CD4-positive, alpha-beta T cell (primary cell): ENCODE measurements around the gene SGTA. TPM values are rescaled to one million over a fixed set of nuclear protein-coding genes. Genes with fewer than 3 reads are reported as not detected.

Experiments used
- ATAC-seq: fragments of 200-7000 bp; cut with Tn5 transposase; one replicate; pipeline ENCODE4 v1.10.0; 2022; ENCODE audit warnings: mild to moderate bottlenecking; ENCODE audit not compliant: poor library complexity
- CTCF ChIA-PET: fragments of 350-600 bp; sonication (Branson Sonifier 250); formaldehyde crosslinking; loops from one replicate; lab custom pipeline; 2021; ENCODE audit warnings: antibody characterized with exemption, inconsistent platforms; lab: Charles Lee
- POLR2A ChIA-PET: fragments of 350-600 bp; sonication (Branson Sonifier 250); formaldehyde crosslinking; loops from one replicate; lab custom pipeline; 2021; ENCODE audit warnings: antibody characterized with exemption, inconsistent platforms; lab: Charles Lee
- DNase-seq, 14 experiments: peaks; one replicate each; pipeline ENCODE4 v3.0.0-alpha.2; 2013 to 2020; ENCODE audit warnings: mixed read lengths in 2 of 14
- H3K27ac ChIP-seq, 2 donors: one replicate each; pipeline versions ENCODE4 v1.5.1 to v1.7.0; 2013; ENCODE audit warnings: low read length in 2 of 2, low read depth in 1 of 2, mild to moderate bottlenecking in 1 of 2
- H3K27me3 ChIP-seq, 2 experiments: 1 replicate in 1 of 2; 2 replicates in 1 of 2; pipeline versions ENCODE4 v1.6.1 to v1.7.0; 2013; ENCODE audit warnings: low read length in 2 of 2, control low read depth in 1 of 2, mild to moderate bottlenecking in 1 of 2, moderate library complexity in 1 of 2; ENCODE audit not compliant: insufficient read depth in 2 of 2, control insufficient read depth in 1 of 2
- H3K36me3 ChIP-seq: one replicate; pipeline ENCODE4 v1.6.1; 2013; ENCODE audit warnings: low read length, control low read depth; ENCODE audit not compliant: insufficient read depth
- H3K4me1 ChIP-seq: one replicate; pipeline ENCODE4 v1.6.1; 2013; ENCODE audit warnings: low read length, control low read depth; ENCODE audit not compliant: insufficient read depth
- H3K4me3 ChIP-seq: one replicate; pipeline ENCODE4 v1.5.1; 2013; ENCODE audit warnings: mild to moderate bottlenecking, low read length, moderate library complexity
- H3K9me3 ChIP-seq, 2 experiments: 1 replicate in 1 of 2; 2 replicates in 1 of 2; pipeline versions ENCODE4 v1.6.1 to v1.7.0; 2013; ENCODE audit warnings: low read length in 2 of 2, mild to moderate bottlenecking in 2 of 2, control low read depth in 1 of 2, moderate library complexity in 1 of 2; ENCODE audit not compliant: control insufficient read depth in 1 of 2, insufficient read depth in 1 of 2
- H3K27ac Mint-ChIP-seq: one replicate; pipeline ENCODE4 v1.8.0; 2020; ENCODE audit warnings: mixed read lengths
- H3K27me3 Mint-ChIP-seq: one replicate; pipeline ENCODE4 v1.8.0; 2021; ENCODE audit warnings: mixed read lengths
- H3K36me3 Mint-ChIP-seq: one replicate; pipeline ENCODE4 v1.8.0; 2021; ENCODE audit warnings: low read depth, mixed read lengths
- H3K4me1 Mint-ChIP-seq: one replicate; pipeline ENCODE4 v1.8.0; 2021; ENCODE audit warnings: low read depth, mixed read lengths
- H3K4me3 Mint-ChIP-seq: one replicate; pipeline ENCODE4 v1.8.0; 2020; ENCODE audit warnings: mild to moderate bottlenecking, mixed read lengths
- H3K9me3 Mint-ChIP-seq: one replicate; pipeline ENCODE4 v1.8.0; 2020; ENCODE audit warnings: mixed read lengths
- intact Hi-C, 2 experiments: fragments of 100-400 bp; cut with DNase I in 1 of 2; cut with micrococcal nuclease in 1 of 2; formaldehyde crosslinking; loops; one replicate each; pipeline versions ENCODE4 v1.15.1 to v1.9.0; 2023 to 2025; cut with DNase I, micrococcal nuclease
- total RNA-seq, 174 experiments: library from RNA in 2 of 174; stranded (reverse) in 2 of 174; gene quantifications; one replicate each; pipeline ENCODE4 v1.2.3 and lab custom pipeline; 2021 to 2026
- TF ChIP-seq, protein P1 (sequence below): fragments of 200-600 bp; IDR thresholded peaks from one replicate; pipeline ENCODE4 v1.8.0; 2022; ENCODE audit warnings: antibody characterized with exemption, mild to moderate bottlenecking

Gene SGTA
- total RNA-seq, 2 experiments from 2014 or later: 28.3 to 29.7 TPM

DNA sequence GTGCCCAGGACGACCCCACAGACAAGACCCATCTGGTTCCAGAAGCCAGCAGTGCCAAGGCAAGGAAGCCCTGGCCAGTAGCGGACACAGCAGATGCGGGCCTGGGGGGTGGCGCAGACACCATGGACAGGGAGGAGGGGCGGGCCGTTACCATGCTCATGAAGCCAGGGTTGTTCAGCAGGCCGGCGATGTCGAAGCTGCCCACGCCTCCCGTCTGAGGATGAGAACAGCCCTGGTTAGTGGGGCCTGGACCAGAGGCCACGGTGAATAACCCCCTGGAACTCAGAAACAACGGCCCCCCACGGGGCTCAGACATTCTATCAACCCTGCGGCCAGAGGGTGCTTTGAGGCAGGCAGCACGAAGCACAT is 21.8 kb downstream of the SGTA start:
- Histone ChIP-seq H3K9me3 (no peaks in the 10 kb centered on the region), H3K27me3 (no peaks in the 10 kb centered on the region), H3K4me3 (no peak overlapping the region), H3K36me3 (peaks cover 64% of the 10 kb centered on the region), H3K27ac (no peak overlapping the region), H3K4me1 (no peaks in the 10 kb centered on the region)
- ChIA-PET CTCF (no interaction called here), POLR2A (no interaction called here)
- H3K9me3 Mint-ChIP-seq: no peaks in the 10 kb centered on the region
- TF ChIP-seq, protein P1, sequence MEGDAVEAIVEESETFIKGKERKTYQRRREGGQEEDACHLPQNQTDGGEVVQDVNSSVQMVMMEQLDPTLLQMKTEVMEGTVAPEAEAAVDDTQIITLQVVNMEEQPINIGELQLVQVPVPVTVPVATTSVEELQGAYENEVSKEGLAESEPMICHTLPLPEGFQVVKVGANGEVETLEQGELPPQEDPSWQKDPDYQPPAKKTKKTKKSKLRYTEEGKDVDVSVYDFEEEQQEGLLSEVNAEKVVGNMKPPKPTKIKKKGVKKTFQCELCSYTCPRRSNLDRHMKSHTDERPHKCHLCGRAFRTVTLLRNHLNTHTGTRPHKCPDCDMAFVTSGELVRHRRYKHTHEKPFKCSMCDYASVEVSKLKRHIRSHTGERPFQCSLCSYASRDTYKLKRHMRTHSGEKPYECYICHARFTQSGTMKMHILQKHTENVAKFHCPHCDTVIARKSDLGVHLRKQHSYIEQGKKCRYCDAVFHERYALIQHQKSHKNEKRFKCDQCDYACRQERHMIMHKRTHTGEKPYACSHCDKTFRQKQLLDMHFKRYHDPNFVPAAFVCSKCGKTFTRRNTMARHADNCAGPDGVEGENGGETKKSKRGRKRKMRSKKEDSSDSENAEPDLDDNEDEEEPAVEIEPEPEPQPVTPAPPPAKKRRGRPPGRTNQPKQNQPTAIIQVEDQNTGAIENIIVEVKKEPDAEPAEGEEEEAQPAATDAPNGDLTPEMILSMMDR: no peak
- H3K36me3 Mint-ChIP-seq: peaks cover 53% of the 10 kb centered on the region
- intact Hi-C loops: no loop called here
- H3K4me1 Mint-ChIP-seq: peaks cover 5% of the 10 kb centered on the region
- H3K27ac Mint-ChIP-seq: no peak overlapping the region
- no peak overlapping the region for H3K4me3 Mint-ChIP-seq
- no peaks in the 10 kb centered on the region for H3K27me3 Mint-ChIP-seq
- ATAC-seq (no peak), DNase-seq (no peak)

- H3K4me1 ChIP-seq: no peaks in the 10 kb centered on the region
- no peak overlapping the region for H3K27ac Mint-ChIP-seq
- H3K9me3 ChIP-seq: no peaks in the 10 kb centered on the region
- H3K4me3 ChIP-seq: no peak overlapping the region
- H3K9me3 Mint-ChIP-seq: no peaks in the 10 kb centered on the region
- no peak overlapping the region for H3K4me3 Mint-ChIP-seq
- H3K27me3 ChIP-seq: no peaks in the 10 kb centered on the region
- H3K36me3 ChIP-seq: peaks cover 59% of the 10 kb centered on the region
- H3K36me3 Mint-ChIP-seq: peaks cover 56% of the 10 kb centered on the region
- ChIA-PET POLR2A (no interaction called here), CTCF (interaction anchor here (1.9 kb wide), 1 partner anchor 11 kb away, joined by 5 read pairs; no protein-coding TSS in a partner anchor)
- DNase-seq: no peak
- no peaks in the 10 kb centered on the region for H3K27me3 Mint-ChIP-seq
- ATAC-seq: no peak
- no peak overlapping the region for H3K27ac ChIP-seq
- peaks cover 5% of the 10 kb centered on the region for H3K4me1 Mint-ChIP-seq
- TF ChIP-seq, protein P1: no peak
- intact Hi-C loops: no loop called here
Measured at GRCh38 chr19:2759965-2760364, 23.1 kb downstream of the SGTA start.

- CTCF ChIA-PET: interaction anchor here (1.9 kb wide), 1 partner anchor 10 kb away, joined by 5 read pairs; no protein-coding TSS in a partner anchor
- no peaks in the 10 kb centered on the region for H3K27me3 ChIP-seq
- Mint-ChIP-seq H3K4me1 (peaks cover 5% of the 10 kb centered on the region), H3K27ac (no peak overlapping the region), H3K27me3 (no peaks in the 10 kb centered on the region), H3K4me3 (no peak overlapping the region), H3K9me3 (no peaks in the 10 kb centered on the region), H3K36me3 (peaks cover 56% of the 10 kb centered on the region)
- H3K4me1 ChIP-seq: no peaks in the 10 kb centered on the region
- peaks cover 61% of the 10 kb centered on the region for H3K36me3 ChIP-seq
- no peak for ATAC-seq
- intact Hi-C loops: no loop called here
- no peak for DNase-seq
- POLR2A ChIA-PET: no interaction called here
- H3K27ac ChIP-seq: no peak overlapping the region
- H3K9me3 ChIP-seq: no peaks in the 10 kb centered on the region
- no peak overlapping the region for H3K4me3 ChIP-seq
- TF ChIP-seq, protein P1: no peak
Measured at GRCh38 chr19:2759362-2759761, 23.7 kb downstream of the SGTA start.
